ENCODE data around the gene TBCK. TPM values are rescaled to one million over a fixed set of nuclear protein-coding genes. Genes with fewer than 3 reads are reported as not detected.
"Not testable (repeated sequence)": the region's sequence is repeated elsewhere in the genome, so short reads cannot be mapped to it uniquely, and the experiment has no call there.

Gene TBCK
- total RNA-seq, 1 donor, result 68.8 TPM

DNA sequence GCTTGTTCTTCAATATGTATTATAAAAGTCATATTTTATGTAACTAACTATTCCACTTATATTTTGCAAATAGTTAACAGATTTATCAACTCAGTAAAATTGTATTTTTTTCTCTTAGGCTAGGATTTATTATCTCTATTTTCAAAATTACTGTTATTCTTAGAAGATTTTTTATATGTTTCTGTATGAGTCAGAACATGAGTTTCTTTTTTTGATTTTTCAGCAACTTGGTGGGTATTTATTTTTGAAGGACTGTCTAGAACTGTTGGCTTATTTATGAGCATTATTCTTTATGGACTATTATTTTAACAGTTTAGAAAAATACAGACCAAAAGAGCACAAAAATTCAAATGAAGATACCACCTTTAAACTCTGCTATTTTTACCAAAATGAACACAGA is 7.1 kb upstream of the TBCK start:
- no peak overlapping the region for H3K4me3 ChIP-seq (ENCODE audit: insufficient read depth, low read length)
- H2AFZ ChIP-seq (ENCODE audit: low read length), result no peak overlapping the region
- no peaks in the 10 kb centered on the region for H3K27me3 ChIP-seq (ENCODE audit: insufficient read depth, low read length)
- H3K9me3 ChIP-seq (ENCODE audit: low read depth, low read length), result no peaks in the 10 kb centered on the region
- peaks cover 50% of the 10 kb centered on the region for H3K79me2 ChIP-seq (ENCODE audit: insufficient read depth, low read length)
- peak overlapping the region; percentile 30 for H3K27ac ChIP-seq (ENCODE audit: low read depth, low read length)
- peak; percentile 58 for DNase-seq (ENCODE audit: insufficient read length, low spot score, missing footprints)
- H3K4me2 ChIP-seq (ENCODE audit: insufficient read depth, low read length), result peak overlapping the region; percentile 33
- H3K4me1 ChIP-seq (ENCODE audit: insufficient read depth, low read length), result peaks cover 18% of the 10 kb centered on the region
- no peak for TF ChIP-seq CTCF (IDR thresholded peaks at IDR 0.05; ENCODE audit: extremely low read depth, low read depth, low read length)
- H3K36me3 ChIP-seq (ENCODE audit: insufficient read depth, low read length), result peaks cover 17% of the 10 kb centered on the region
- H4K20me1 ChIP-seq (ENCODE audit: insufficient read depth, low read length), result no peaks in the 10 kb centered on the region

DNA sequence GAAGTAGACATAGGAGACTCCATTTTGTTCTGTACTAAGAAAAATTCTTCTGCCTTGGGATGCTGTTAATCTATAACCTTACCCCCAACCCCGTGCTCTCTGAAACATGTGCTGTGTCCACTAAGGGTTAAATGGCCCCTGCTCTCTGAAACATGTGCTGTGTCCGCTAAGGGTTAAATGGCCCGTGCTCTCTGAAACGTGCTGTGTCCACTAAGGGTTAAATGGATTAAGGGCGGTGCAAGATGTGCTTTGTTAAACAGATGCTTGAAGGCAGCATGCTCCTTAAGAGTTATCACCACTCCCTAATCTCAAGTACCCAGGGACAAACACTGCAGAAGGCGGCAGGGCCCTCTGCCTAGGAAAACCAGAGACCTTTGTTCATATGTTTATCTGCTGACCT is 5.8 kb upstream of the TBCK start:
- not testable (repeated sequence) for H3K4me2 ChIP-seq (ENCODE audit: insufficient read depth, low read length); DNase-seq (ENCODE audit: insufficient read length, low spot score, missing footprints); H3K27ac ChIP-seq (ENCODE audit: low read depth, low read length); H3K36me3 ChIP-seq (ENCODE audit: insufficient read depth, low read length); H3K9me3 ChIP-seq (ENCODE audit: low read depth, low read length); H3K4me3 ChIP-seq (ENCODE audit: insufficient read depth, low read length); H3K27me3 ChIP-seq (ENCODE audit: insufficient read depth, low read length); H4K20me1 ChIP-seq (ENCODE audit: insufficient read depth, low read length); H2AFZ ChIP-seq (ENCODE audit: low read length)
- Histone ChIP-seq H3K4me1 (ENCODE audit: insufficient read depth, low read length) (peaks cover 24% of the 10 kb centered on the region), H3K79me2 (ENCODE audit: insufficient read depth, low read length) (peaks cover 63% of the 10 kb centered on the region)

- DNase-seq (ENCODE audit: insufficient read length, low spot score, missing footprints); H3K4me2 ChIP-seq (ENCODE audit: insufficient read depth, low read length); H4K20me1 ChIP-seq (ENCODE audit: insufficient read depth, low read length); H3K27me3 ChIP-seq (ENCODE audit: insufficient read depth, low read length); H3K9me3 ChIP-seq (ENCODE audit: low read depth, low read length); H3K36me3 ChIP-seq (ENCODE audit: insufficient read depth, low read length); H3K27ac ChIP-seq (ENCODE audit: low read depth, low read length); H2AFZ ChIP-seq (ENCODE audit: low read length); H3K4me3 ChIP-seq (ENCODE audit: insufficient read depth, low read length): not testable (repeated sequence)
- H3K79me2 ChIP-seq (ENCODE audit: insufficient read depth, low read length), result peaks cover 70% of the 10 kb centered on the region
- H3K4me1 ChIP-seq (ENCODE audit: insufficient read depth, low read length), result peaks cover 24% of the 10 kb centered on the region
Measured at GRCh38 chr4:106321168-106321567, 5.2 kb upstream of the TBCK start.

GRCh38 chr4:106320235-106320634 is 4.2 kb upstream of the TBCK start:
- no peak for DNase-seq (ENCODE audit: insufficient read length, low spot score, missing footprints)
- no peak overlapping the region for H3K4me2 ChIP-seq (ENCODE audit: insufficient read depth, low read length)
- H3K27ac ChIP-seq (ENCODE audit: low read depth, low read length), result no peak overlapping the region
- H3K4me1 ChIP-seq (ENCODE audit: insufficient read depth, low read length), result peaks cover 22% of the 10 kb centered on the region
- peaks cover 3% of the 10 kb centered on the region for H3K36me3 ChIP-seq (ENCODE audit: insufficient read depth, low read length)
- H3K79me2 ChIP-seq (ENCODE audit: insufficient read depth, low read length), result peaks cover 79% of the 10 kb centered on the region
- TF ChIP-seq CTCF (IDR thresholded peaks at IDR 0.05; ENCODE audit: extremely low read depth, low read depth, low read length), result no peak
- no peak overlapping the region for H3K4me3 ChIP-seq (ENCODE audit: insufficient read depth, low read length)
- H3K9me3 ChIP-seq (ENCODE audit: low read depth, low read length), result no peaks in the 10 kb centered on the region
- no peak overlapping the region for H2AFZ ChIP-seq (ENCODE audit: low read length)
- no peaks in the 10 kb centered on the region for H4K20me1 ChIP-seq (ENCODE audit: insufficient read depth, low read length)
- H3K27me3 ChIP-seq (ENCODE audit: insufficient read depth, low read length), result no peaks in the 10 kb centered on the region

- Histone ChIP-seq H3K4me3 (ENCODE audit: insufficient read depth, low read length) (peak overlapping the region; percentile 1), H3K27ac (ENCODE audit: low read depth, low read length) (no peak overlapping the region), H3K36me3 (ENCODE audit: insufficient read depth, low read length) (peaks cover 3% of the 10 kb centered on the region), H3K4me1 (ENCODE audit: insufficient read depth, low read length) (peaks cover 34% of the 10 kb centered on the region), H3K27me3 (ENCODE audit: insufficient read depth, low read length) (no peaks in the 10 kb centered on the region), H3K9me3 (ENCODE audit: low read depth, low read length) (no peaks in the 10 kb centered on the region), H4K20me1 (ENCODE audit: insufficient read depth, low read length) (no peaks in the 10 kb centered on the region), H3K79me2 (ENCODE audit: insufficient read depth, low read length) (peaks cover 85% of the 10 kb centered on the region), H2AFZ (ENCODE audit: low read length) (no peak overlapping the region), H3K4me2 (ENCODE audit: insufficient read depth, low read length) (peak overlapping the region; percentile 95)
- TF ChIP-seq CTCF (IDR thresholded peaks at IDR 0.05; ENCODE audit: extremely low read depth, low read depth, low read length), result no peak
- DNase-seq (ENCODE audit: insufficient read length, low spot score, missing footprints), result no peak
Measured at GRCh38 chr4:106318511-106318910, 2.5 kb upstream of the TBCK start.

All from osteoblast (primary cell).